PC-9 (cell line): Measurements from ENCODE around the gene RNF180. TPM values are rescaled to one million over a fixed set of nuclear protein-coding genes. Genes with fewer than 3 reads are reported as not detected.

Experiments
- BruUV-seq: library from RNA; stranded (reverse); fragments of 400-500 nt; replicated peaks from 2 replicates; lab custom pipeline; 2021; lab: Mats Ljungman, UMichigan
- CTCF ChIA-PET: fragments of 300-600 bp; sonication (Branson Sonifier 250); formaldehyde crosslinking; loops from one replicate; lab custom pipeline; 2022; ENCODE audit warnings: antibody characterized with exemption; lab: Charles Lee
- POLR2A ChIA-PET: fragments of 300-600 bp; sonication (Branson Sonifier 250); formaldehyde crosslinking; loops from one replicate; lab custom pipeline; 2022; ENCODE audit warnings: antibody characterized with exemption; ENCODE audit not compliant: unreplicated experiment; lab: Charles Lee
- DNase-seq, 2 experiments: peaks; one replicate each; pipeline versions ENCODE4 v3.0.0 to v3.0.0-alpha.2; 2015 to 2022; ENCODE audit warnings: mixed read lengths in 1 of 2
- H2AFZ ChIP-seq: fragments of 200-600 bp; sonication (generic); 2 replicates; pipeline ENCODE4 v1.8.1; 2017; ENCODE audit warnings: antibody characterized with exemption
- H3F3A ChIP-seq: fragments of 200-600 bp; sonication (generic); 2 replicates; pipeline ENCODE4 v1.8.1; 2017; ENCODE audit warnings: antibody characterized with exemption, mild to moderate bottlenecking, low read depth; ENCODE audit not compliant: insufficient read depth
- H3K27ac ChIP-seq: fragments of 200-600 bp; sonication (generic); 2 replicates; pipeline ENCODE4 v1.6.1; 2016; ENCODE audit warnings: mixed run types
- H3K27me3 ChIP-seq: fragments of 200-600 bp; sonication (generic); 2 replicates; pipeline ENCODE4 v1.6.1; 2016; ENCODE audit warnings: low read depth, mixed run types; ENCODE audit not compliant: insufficient read depth
- H3K36me3 ChIP-seq: fragments of 200-600 bp; sonication (generic); 2 replicates; pipeline ENCODE4 v1.6.1; 2016; ENCODE audit warnings: low read depth, mixed run types
- H3K4me1 ChIP-seq: fragments of 200-600 bp; sonication (generic); replicated peaks from 2 replicates; pipeline ENCODE4 v1.6.1; 2016; ENCODE audit warnings: mixed run types; ENCODE audit not compliant: insufficient read depth
- H3K4me2 ChIP-seq: fragments of 200-600 bp; sonication (generic); 2 replicates; pipeline ENCODE4 v1.6.1; 2017; ENCODE audit warnings: mixed run types
- H3K4me3 ChIP-seq: fragments of 200-600 bp; sonication (generic); 2 replicates; pipeline ENCODE4 v1.6.1; 2016; ENCODE audit warnings: mixed run types
- H3K79me2 ChIP-seq: fragments of 200-600 bp; sonication (generic); 2 replicates; pipeline ENCODE4 v1.6.1; 2017; ENCODE audit warnings: low read depth, mixed run types
- H3K9me2 ChIP-seq: fragments of 200-600 bp; sonication (generic); 2 replicates; pipeline ENCODE4 v1.8.1; 2017; ENCODE audit warnings: mild to moderate bottlenecking; ENCODE audit not compliant: insufficient read depth
- H3K9me3 ChIP-seq: fragments of 200-600 bp; sonication (generic); 2 replicates; pipeline ENCODE4 v1.8.1; 2016; ENCODE audit warnings: low read depth; ENCODE audit not compliant: insufficient read depth
- H4K20me1 ChIP-seq: fragments of 200-600 bp; sonication (generic); 2 replicates; pipeline ENCODE4 v1.8.1; 2017; ENCODE audit not compliant: insufficient read depth
- EZH2 ChIP-seq: fragments of 200-600 bp; sonication (generic); IDR thresholded peaks from 2 replicates; pipeline ENCODE4 v1.8.0; 2017; ENCODE audit warnings: antibody characterized with exemption, low read depth
- intact Hi-C: fragments of 100-400 bp; cut with micrococcal nuclease; formaldehyde crosslinking; loops from one replicate; pipeline ENCODE4 v1.10.0; 2022; ENCODE audit not compliant: unreplicated experiment
- total RNA-seq: library from RNA; stranded (reverse); gene quantifications from 2 replicates; pipeline ENCODE4 v1.2.3, GENCODE V29; 2021
- TF ChIP-seq, protein P1 (sequence below): fragments of 200-600 bp; sonication (generic); conservative IDR thresholded peaks from 2 replicates; pipeline ENCODE4 v1.6.1; 2017; ENCODE audit warnings: mixed run types, antibody characterized with exemption, mild to moderate bottlenecking, moderate library complexity

RNF180 gene
- total RNA-seq, 1 experiment from 2014 or later = not detected

- no peaks in the 10 kb centered on the region for H3K27me3 ChIP-seq
- intact Hi-C loops = loop anchor here (10.0 kb wide), 1 partner anchor 263 kb away; no protein-coding TSS in a partner anchor
- ChIA-PET CTCF (no interaction called here), POLR2A (no interaction called here)
- no peaks in the 10 kb centered on the region for H3K4me1 ChIP-seq
- no peak overlapping the region for H3K27ac ChIP-seq
- H3K9me2 ChIP-seq = no peaks in the 10 kb centered on the region
- H3K4me3 ChIP-seq = no peak overlapping the region
- TF ChIP-seq, protein P1, sequence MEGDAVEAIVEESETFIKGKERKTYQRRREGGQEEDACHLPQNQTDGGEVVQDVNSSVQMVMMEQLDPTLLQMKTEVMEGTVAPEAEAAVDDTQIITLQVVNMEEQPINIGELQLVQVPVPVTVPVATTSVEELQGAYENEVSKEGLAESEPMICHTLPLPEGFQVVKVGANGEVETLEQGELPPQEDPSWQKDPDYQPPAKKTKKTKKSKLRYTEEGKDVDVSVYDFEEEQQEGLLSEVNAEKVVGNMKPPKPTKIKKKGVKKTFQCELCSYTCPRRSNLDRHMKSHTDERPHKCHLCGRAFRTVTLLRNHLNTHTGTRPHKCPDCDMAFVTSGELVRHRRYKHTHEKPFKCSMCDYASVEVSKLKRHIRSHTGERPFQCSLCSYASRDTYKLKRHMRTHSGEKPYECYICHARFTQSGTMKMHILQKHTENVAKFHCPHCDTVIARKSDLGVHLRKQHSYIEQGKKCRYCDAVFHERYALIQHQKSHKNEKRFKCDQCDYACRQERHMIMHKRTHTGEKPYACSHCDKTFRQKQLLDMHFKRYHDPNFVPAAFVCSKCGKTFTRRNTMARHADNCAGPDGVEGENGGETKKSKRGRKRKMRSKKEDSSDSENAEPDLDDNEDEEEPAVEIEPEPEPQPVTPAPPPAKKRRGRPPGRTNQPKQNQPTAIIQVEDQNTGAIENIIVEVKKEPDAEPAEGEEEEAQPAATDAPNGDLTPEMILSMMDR = no peak
- no peak for TF ChIP-seq EZH2
- no TSS peak for BruUV-seq
- H3K79me2 ChIP-seq = no peaks in the 10 kb centered on the region
- H3K4me2 ChIP-seq = no peak overlapping the region
- DNase-seq = no peak
- H3K9me3 ChIP-seq = no peaks in the 10 kb centered on the region
- H4K20me1 ChIP-seq = no peaks in the 10 kb centered on the region
- H3F3A ChIP-seq = no peaks in the 10 kb centered on the region
- no peak overlapping the region for H2AFZ ChIP-seq
- H3K36me3 ChIP-seq = no peaks in the 10 kb centered on the region
Observed at GRCh38 chr5:64341340-64341739, 175.7 kb downstream of the RNF180 start.

- H4K20me1 ChIP-seq = no peaks in the 10 kb centered on the region
- TF ChIP-seq, protein P1 = no peak
- TF ChIP-seq EZH2 = no peak
- H3K36me3 ChIP-seq = no peaks in the 10 kb centered on the region
- H3K27me3 ChIP-seq = no peaks in the 10 kb centered on the region
- intact Hi-C loops = loop anchor here (10.0 kb wide), 1 partner anchor 260 kb away; no protein-coding TSS in a partner anchor
- H3K9me2 ChIP-seq = no peaks in the 10 kb centered on the region
- DNase-seq = no peak
- no peak overlapping the region for H3K4me2 ChIP-seq
- no peaks in the 10 kb centered on the region; the same call in 1 of the 2 replicates for H3K9me3 ChIP-seq
- H3K27ac ChIP-seq = no peak overlapping the region
- no peaks in the 10 kb centered on the region for H3K4me1 ChIP-seq
- BruUV-seq = no TSS peak
- no peak overlapping the region for H3K4me3 ChIP-seq
- POLR2A ChIA-PET = no interaction called here
- CTCF ChIA-PET = no interaction called here
- H2AFZ ChIP-seq = no peak overlapping the region
- H3F3A ChIP-seq = no peaks in the 10 kb centered on the region
- H3K79me2 ChIP-seq = no peaks in the 10 kb centered on the region
Observed at GRCh38 chr5:64344501-64344900, 178.9 kb downstream of the RNF180 start.

GRCh38 chr5:64347309-64347708 lies 181.7 kb downstream of the RNF180 start:
- Histone ChIP-seq H3K27ac (no peak overlapping the region), H3K27me3 (no peaks in the 10 kb centered on the region), H3K36me3 (no peaks in the 10 kb centered on the region), H3K9me3 (no peaks in the 10 kb centered on the region; the same call in 1 of the 2 replicates), H3K79me2 (no peaks in the 10 kb centered on the region), H3K9me2 (no peaks in the 10 kb centered on the region), H3K4me1 (no peaks in the 10 kb centered on the region), H2AFZ (no peak overlapping the region), H3F3A (no peaks in the 10 kb centered on the region), H3K4me3 (no peak overlapping the region), H3K4me2 (no peak overlapping the region), H4K20me1 (no peaks in the 10 kb centered on the region)
- DNase-seq = no peak
- ChIA-PET POLR2A (interaction anchor here (0.6 kb wide), 1 partner anchor 824 kb away, joined by 3 read pairs; no protein-coding TSS in a partner anchor), CTCF (no interaction called here)
- no peak for TF ChIP-seq EZH2
- TF ChIP-seq, protein P1 = no peak
- intact Hi-C loops = loop anchor here (10.0 kb wide), 1 partner anchor 257 kb away; no protein-coding TSS in a partner anchor
- BruUV-seq = no TSS peak
